ENCODE measurements around the gene BCL2L13. TPM values are rescaled to one million over a fixed set of nuclear protein-coding genes. Genes with fewer than 3 reads are reported as not detected.

BCL2L13 gene
- polyA plus RNA-seq, 3 donors, result 20.2 to 67.8 (median 53.0) TPM

- Histone ChIP-seq H3K4me1 (ENCODE audit: control insufficient read depth in 1 of 2, insufficient read depth in 2 of 2, low read length in 2 of 2) (peaks cover 30 to 53% of the 10 kb centered on the region in 2 donors), H3K79me2 (ENCODE audit: insufficient read depth, low read length) (peaks cover 91% of the 10 kb centered on the region)
These were observed 8.9 kb downstream of the BCL2L13 start for GRCh38 chr22:17647452-17647851.

GRCh38 chr22:17647991-17648390 is 9.4 kb downstream of the BCL2L13 start:
- H3K27me3 Mint-ChIP-seq (ENCODE audit: low read depth in 3 of 3), result no peaks in the 10 kb centered on the region
- peaks cover 6 to 22% of the 10 kb centered on the region in 2 donors for H3K36me3 Mint-ChIP-seq
- no peaks in the 10 kb centered on the region for H3K9me3 Mint-ChIP-seq
- Histone ChIP-seq H3K79me2 (ENCODE audit: insufficient read depth, low read length) (peaks cover 91% of the 10 kb centered on the region), H4K20me1 (ENCODE audit: insufficient read depth, low read length) (no peaks in the 10 kb centered on the region), H3K9ac (ENCODE audit: insufficient read depth, low read length, poor library complexity, severe bottlenecking) (no peak overlapping the region), H3K4me3 (replicated peaks in 1 of 3; ENCODE audit: low read depth in 2 of 3, low read length in 3 of 3) (peak overlapping the region in 1 of 3 experiments; percentile 2), H3K27ac (ENCODE audit: low read depth in 1 of 2, low read length in 2 of 2) (peak overlapping the region; percentile 72 to 77), H2AFZ (ENCODE audit: insufficient read depth, low read depth, low read length, poor library complexity, severe bottlenecking) (peak overlapping the region; percentile 23), H3K27me3 (ENCODE audit: control insufficient read depth in 2 of 2, insufficient read depth in 2 of 2, low read length in 2 of 2) (no peaks in the 10 kb centered on the region), H3K36me3 (replicated peaks in 1 of 2; ENCODE audit: control insufficient read depth in 1 of 2, insufficient read depth in 2 of 2, low read length in 2 of 2) (no peaks in the 10 kb centered on the region), H3K9me3 (replicated peaks in 1 of 2; ENCODE audit: control insufficient read depth in 1 of 2, insufficient read depth in 1 of 2, low read length in 2 of 2) (no peaks in the 10 kb centered on the region), H3K4me2 (replicated peaks; ENCODE audit: extremely low read depth, low read length, poor library complexity, severe bottlenecking) (peak overlapping the region; percentile 17), H3K4me1 (ENCODE audit: control insufficient read depth in 1 of 2, insufficient read depth in 2 of 2, low read length in 2 of 2) (peaks cover 25 to 48% of the 10 kb centered on the region in 2 donors)
- peak in 2 of 3 donors; percentile 63 to 83 for DNase-seq
- no peak for TF ChIP-seq CTCF (IDR thresholded peaks at IDR 0.05)
- peak overlapping the region; percentile 62 to 75 for H3K4me3 Mint-ChIP-seq
- peaks cover 50% of the 10 kb centered on the region for H3K4me1 Mint-ChIP-seq
- peak overlapping the region; percentile 91 to 99 (median 97) for H3K27ac Mint-ChIP-seq
- WGBS (ENCODE audit: insufficient coverage), result 21% methylated on average over 4 of the region's 5 CpGs
- intact Hi-C loops (cut with micrococcal nuclease), result no loop called here

More at GRCh38 chr22:17647452-17647851, 8.9 kb downstream of the BCL2L13 start:
- no peak overlapping the region for H3K9ac ChIP-seq (ENCODE audit: insufficient read depth, low read length, poor library complexity, severe bottlenecking)
- DNase-seq, result no peak
- Mint-ChIP-seq H3K36me3 (peaks cover 7 to 19% of the 10 kb centered on the region in 2 donors), H3K27me3 (ENCODE audit: low read depth in 3 of 3) (no peaks in the 10 kb centered on the region), H3K4me3 (no peak overlapping the region), H3K27ac (peak overlapping the region; percentile 91 to 99 (median 97)), H3K9me3 (peaks cover 0 to 2% (median 0%) of the 10 kb centered on the region in 7 donors), H3K4me1 (peaks cover 54% of the 10 kb centered on the region)
- no peak overlapping the region for H2AFZ ChIP-seq (ENCODE audit: insufficient read depth, low read depth, low read length, poor library complexity, severe bottlenecking)
- H3K36me3 ChIP-seq (replicated peaks in 1 of 2; ENCODE audit: control insufficient read depth in 1 of 2, insufficient read depth in 2 of 2, low read length in 2 of 2), result no peaks in the 10 kb centered on the region
- no peaks in the 10 kb centered on the region for H3K27me3 ChIP-seq (ENCODE audit: control insufficient read depth in 2 of 2, insufficient read depth in 2 of 2, low read length in 2 of 2)
- H3K9me3 ChIP-seq (replicated peaks in 1 of 2; ENCODE audit: control insufficient read depth in 1 of 2, insufficient read depth in 1 of 2, low read length in 2 of 2), result no peaks in the 10 kb centered on the region
- no CpG with 5 or more reads among the region's 5 CpGs for WGBS (ENCODE audit: insufficient coverage)
- intact Hi-C loops (cut with micrococcal nuclease), result no loop called here
- no peaks in the 10 kb centered on the region for H4K20me1 ChIP-seq (ENCODE audit: insufficient read depth, low read length)
- H3K27ac ChIP-seq (ENCODE audit: low read depth in 1 of 2, low read length in 2 of 2), result peak overlapping the region; percentile 72 to 77
- H3K4me3 ChIP-seq (replicated peaks in 1 of 3; ENCODE audit: low read depth in 2 of 3, low read length in 3 of 3), result peak overlapping the region in 1 of 3 experiments; percentile 2
- H3K4me2 ChIP-seq (replicated peaks; ENCODE audit: extremely low read depth, low read length, poor library complexity, severe bottlenecking), result no peak overlapping the region
- TF ChIP-seq CTCF (IDR thresholded peaks at IDR 0.05), result no peak

Measured in CD14-positive monocyte (primary cell).